Neural progenitor cell (in vitro differentiated cells): ENCODE data around the gene C2CD5.
"Not testable (repeated sequence)": the region's sequence is repeated elsewhere in the genome, so short reads cannot be mapped to it uniquely, and the experiment has no call there.

Experiments used
- EZH2 ChIP-seq: fragments of 200-600 bp; sonication (generic); IDR thresholded peaks from 2 replicates; pipeline ENCODE4 v1.6.1; 2017; ENCODE audit warnings: antibody characterized with exemption, mild to moderate bottlenecking, moderate library complexity
- TF ChIP-seq, protein P1 (sequence below): fragments of 200-600 bp; sonication (generic); IDR thresholded peaks from 2 replicates; pipeline ENCODE4 v1.5.1; 2017; ENCODE audit warnings: antibody characterized with exemption, mild to moderate bottlenecking

- TF ChIP-seq, protein P1, sequence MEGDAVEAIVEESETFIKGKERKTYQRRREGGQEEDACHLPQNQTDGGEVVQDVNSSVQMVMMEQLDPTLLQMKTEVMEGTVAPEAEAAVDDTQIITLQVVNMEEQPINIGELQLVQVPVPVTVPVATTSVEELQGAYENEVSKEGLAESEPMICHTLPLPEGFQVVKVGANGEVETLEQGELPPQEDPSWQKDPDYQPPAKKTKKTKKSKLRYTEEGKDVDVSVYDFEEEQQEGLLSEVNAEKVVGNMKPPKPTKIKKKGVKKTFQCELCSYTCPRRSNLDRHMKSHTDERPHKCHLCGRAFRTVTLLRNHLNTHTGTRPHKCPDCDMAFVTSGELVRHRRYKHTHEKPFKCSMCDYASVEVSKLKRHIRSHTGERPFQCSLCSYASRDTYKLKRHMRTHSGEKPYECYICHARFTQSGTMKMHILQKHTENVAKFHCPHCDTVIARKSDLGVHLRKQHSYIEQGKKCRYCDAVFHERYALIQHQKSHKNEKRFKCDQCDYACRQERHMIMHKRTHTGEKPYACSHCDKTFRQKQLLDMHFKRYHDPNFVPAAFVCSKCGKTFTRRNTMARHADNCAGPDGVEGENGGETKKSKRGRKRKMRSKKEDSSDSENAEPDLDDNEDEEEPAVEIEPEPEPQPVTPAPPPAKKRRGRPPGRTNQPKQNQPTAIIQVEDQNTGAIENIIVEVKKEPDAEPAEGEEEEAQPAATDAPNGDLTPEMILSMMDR = not testable (repeated sequence)
- not testable (repeated sequence) for TF ChIP-seq EZH2
These were observed 63.5 kb downstream of the C2CD5 start for GRCh38 chr12:22480814-22481213.
